Fibroblast of skin of right biceps (primary cell): ENCODE results near the gene LKAAEAR1.

Source experiments
- DNase-seq: peaks from one replicate; pipeline ENCODE4 v3.0.0-alpha.2; 2013

The LKAAEAR1 gene

GRCh38 chr20:64048402-64049044 lies 35.7 kb downstream of the LKAAEAR1 start:
- DNase-seq, result no peak

- no peak for DNase-seq
These were observed 36.2 kb downstream of the LKAAEAR1 start for GRCh38 chr20:64047968-64048401.

GRCh38 chr20:64047046-64047389 lies 37.2 kb downstream of the LKAAEAR1 start:
- no peak for DNase-seq

GRCh38 chr20:64045346-64046011 lies 38.7 kb downstream of the LKAAEAR1 start:
- DNase-seq, result no peak

GRCh38 chr20:64044484-64045247 lies 39.5 kb downstream of the LKAAEAR1 start:
- DNase-seq, result no peak

GRCh38 chr20:64043768-64044167 lies 40.4 kb downstream of the LKAAEAR1 start:
- DNase-seq, result no peak

GRCh38 chr20:64042054-64042781 lies 42.0 kb downstream of the LKAAEAR1 start:
- DNase-seq, result no peak

- DNase-seq, result no peak
These were observed 42.5 kb downstream of the LKAAEAR1 start for GRCh38 chr20:64041781-64042053.

- DNase-seq, result no peak
These were observed 43.0 kb downstream of the LKAAEAR1 start for GRCh38 chr20:64041040-64041780.

- DNase-seq, result no peak
These were observed 43.8 kb downstream of the LKAAEAR1 start for GRCh38 chr20:64040231-64041039.

- no peak for DNase-seq
These were observed 44.7 kb downstream of the LKAAEAR1 start for GRCh38 chr20:64039293-64040160.

GRCh38 chr20:64038565-64039292 lies 45.5 kb downstream of the LKAAEAR1 start:
- peak; percentile 56 for DNase-seq

GRCh38 chr20:64038224-64038564 lies 46.0 kb downstream of the LKAAEAR1 start:
- no peak for DNase-seq

GRCh38 chr20:64037498-64038213 lies 46.5 kb downstream of the LKAAEAR1 start:
- DNase-seq, result no peak

GRCh38 chr20:64037199-64037497 lies 47.0 kb downstream of the LKAAEAR1 start:
- DNase-seq, result no peak

GRCh38 chr20:64036346-64037198 lies 47.6 kb downstream of the LKAAEAR1 start:
- no peak for DNase-seq

- no peak for DNase-seq
These were observed 48.3 kb downstream of the LKAAEAR1 start, which contains the start of gene C20orf204 for GRCh38 chr20:64035933-64036345. Gene C20orf204, plus strand, starts transcription at chr20:64036182. Its CDS starts 142 bp downstream, at chr20:64036324.

- DNase-seq, result no peak
These were observed 48.9 kb downstream of the LKAAEAR1 start for GRCh38 chr20:64035066-64035932.
